ENCODE data around the gene FAM168A.

FAM168A gene

GRCh38 chr11:73412308-73412707 is 185.6 kb downstream of the FAM168A start:
- H3K4me3 ChIP-seq (replicated peaks; ENCODE audit: low read depth, low read length), result no peak overlapping the region
- no peak for DNase-seq (ENCODE audit: extremely low read depth, low read depth)
- no peak for TF ChIP-seq CTCF (IDR thresholded peaks at IDR 0.05; ENCODE audit: low read depth, low read length, missing control alignments)

- no peak overlapping the region for H3K4me3 ChIP-seq (replicated peaks; ENCODE audit: low read depth, low read length)
- DNase-seq (ENCODE audit: extremely low read depth, low read depth), result no peak
- TF ChIP-seq CTCF (IDR thresholded peaks at IDR 0.05; ENCODE audit: low read depth, low read length, missing control alignments), result no peak
Observed at GRCh38 chr11:73411031-73411430, 186.9 kb downstream of the FAM168A start.

- no peak overlapping the region for H3K4me3 ChIP-seq (replicated peaks; ENCODE audit: low read depth, low read length)
- DNase-seq (ENCODE audit: extremely low read depth, low read depth), result no peak
- TF ChIP-seq CTCF (IDR thresholded peaks at IDR 0.05; ENCODE audit: low read depth, low read length, missing control alignments), result no peak
Observed at GRCh38 chr11:73410627-73411026, 187.3 kb downstream of the FAM168A start.

- DNase-seq (ENCODE audit: extremely low read depth, low read depth), result no peak
- TF ChIP-seq CTCF (IDR thresholded peaks at IDR 0.05; ENCODE audit: low read depth, low read length, missing control alignments), result no peak
- H3K4me3 ChIP-seq (replicated peaks; ENCODE audit: low read depth, low read length), result no peak overlapping the region
Observed at GRCh38 chr11:73409431-73409830, 188.5 kb downstream of the FAM168A start.

GRCh38 chr11:73406619-73407018 is 191.3 kb downstream of the FAM168A start:
- no peak overlapping the region for H3K4me3 ChIP-seq (replicated peaks; ENCODE audit: low read depth, low read length)
- no peak for DNase-seq (ENCODE audit: extremely low read depth, low read depth)
- TF ChIP-seq CTCF (IDR thresholded peaks at IDR 0.05; ENCODE audit: low read depth, low read length, missing control alignments), result no peak

GRCh38 chr11:73406131-73406530 is 191.8 kb downstream of the FAM168A start:
- no peak for DNase-seq (ENCODE audit: extremely low read depth, low read depth)
- H3K4me3 ChIP-seq (replicated peaks; ENCODE audit: low read depth, low read length), result no peak overlapping the region
- TF ChIP-seq CTCF (IDR thresholded peaks at IDR 0.05; ENCODE audit: low read depth, low read length, missing control alignments), result no peak

- no peak for TF ChIP-seq CTCF (IDR thresholded peaks at IDR 0.05; ENCODE audit: low read depth, low read length, missing control alignments)
Observed at GRCh38 chr11:73405146-73405510, 192.8 kb downstream of the FAM168A start.

More at GRCh38 chr11:73405146-73405510, 192.8 kb downstream of the FAM168A start:
- no peak for DNase-seq (ENCODE audit: extremely low read depth, low read depth)
- no peak overlapping the region for H3K4me3 ChIP-seq (replicated peaks; ENCODE audit: low read depth, low read length)
